ENCODE data around the gene PATL1. TPM values are rescaled to one million over a fixed set of nuclear protein-coding genes. Genes with fewer than 3 reads are reported as not detected.

PATL1 gene
- polyA plus RNA-seq (2011; rRNA removed) (36.4 and 43.9 TPM in 2 replicates), polyA minus RNA-seq (2011; rRNA and poly(A)+ RNA removed) (20.0 and 23.0 TPM in 2 replicates)

GRCh38 chr11:59668950-59669610 lies at the start of gene PATL1:
Gene PATL1 (minus strand): TSS chr11:59669037. CDS start chr11:59668895, 142 bp downstream.
- TF ChIP-seq CTCF (IDR thresholded peaks at IDR 0.05; ENCODE audit: low read depth, low read length) = no peak
- Histone ChIP-seq H3K27ac (ENCODE audit: low read depth, low read length) (peak within 1 kb of the TSS; percentile 99), H3K9me3 (ENCODE audit: control insufficient read depth, insufficient read depth, low read length) (no peaks in the 10 kb centered on the region), H3K4me3 (ENCODE audit: low read depth, low read length) (peak within 1 kb of the TSS; percentile 85), H3K27me3 (ENCODE audit: control insufficient read depth, insufficient read depth, low read length) (no peaks in the 10 kb centered on the region)
- ChIA-PET POLR2A (interaction anchor here (0.7 to 1.5 kb wide), 11 partner anchors 8 to 1334 kb away, joined by 3 to 15 read pairs (median 6); partner anchors contain the start of genes FAM111A, OSBP and STX3), CTCF (interaction anchor here (0.6 to 2.3 kb wide), 9 partner anchors 11 to 498 kb away, joined by 3 to 20 read pairs (median 5); no protein-coding TSS in a partner anchor)
- peak; percentile 95 for DNase-seq (ENCODE audit: low read depth, low spot score)

GRCh38 chr11:59716051-59716450 lies 47.2 kb upstream of the PATL1 start:
- no peak for DNase-seq (ENCODE audit: low read depth, low spot score)
- H3K4me3 ChIP-seq (ENCODE audit: low read depth, low read length) = no peak overlapping the region
- H3K27ac ChIP-seq (ENCODE audit: low read depth, low read length) = no peak overlapping the region
- CTCF ChIA-PET = no interaction called here
- POLR2A ChIA-PET = no interaction called here
- no peak for TF ChIP-seq CTCF (IDR thresholded peaks at IDR 0.05; ENCODE audit: low read depth, low read length)
- H3K27me3 ChIP-seq (ENCODE audit: control insufficient read depth, insufficient read depth, low read length) = peaks cover 2% of the 10 kb centered on the region
- no peaks in the 10 kb centered on the region for H3K9me3 ChIP-seq (ENCODE audit: control insufficient read depth, insufficient read depth, low read length)

- ChIA-PET POLR2A (no interaction called here), CTCF (no interaction called here)
- H3K27me3 ChIP-seq (ENCODE audit: control insufficient read depth, insufficient read depth, low read length) = peaks cover 2% of the 10 kb centered on the region
- no peak for DNase-seq (ENCODE audit: low read depth, low spot score)
- TF ChIP-seq CTCF (IDR thresholded peaks at IDR 0.05; ENCODE audit: low read depth, low read length) = no peak
- no peaks in the 10 kb centered on the region for H3K9me3 ChIP-seq (ENCODE audit: control insufficient read depth, insufficient read depth, low read length)
- no peak within 1 kb of the TSS for H3K27ac ChIP-seq (ENCODE audit: low read depth, low read length)
- no peak within 1 kb of the TSS for H3K4me3 ChIP-seq (ENCODE audit: low read depth, low read length)
Observed at GRCh38 chr11:59713745-59714144, 44.9 kb upstream of the PATL1 start, which contains the start of gene OR10V1. Gene OR10V1 (minus strand): TSS chr11:59713845. CDS start chr11:59713845, 0 bp downstream.

- Histone ChIP-seq H3K27me3 (ENCODE audit: control insufficient read depth, insufficient read depth, low read length) (peaks cover 2% of the 10 kb centered on the region), H3K4me3 (ENCODE audit: low read depth, low read length) (no peak overlapping the region), H3K9me3 (ENCODE audit: control insufficient read depth, insufficient read depth, low read length) (no peaks in the 10 kb centered on the region), H3K27ac (ENCODE audit: low read depth, low read length) (no peak overlapping the region)
- TF ChIP-seq CTCF (IDR thresholded peaks at IDR 0.05; ENCODE audit: low read depth, low read length) = no peak
- POLR2A ChIA-PET = interaction anchor here (0.5 kb wide), 1 partner anchor 41 kb away, joined by 9 read pairs; the partner anchor contains the start of gene PATL1
- DNase-seq (ENCODE audit: low read depth, low spot score) = no peak
- CTCF ChIA-PET = interaction anchor here (0.7 kb wide), 1 partner anchor 30 kb away, joined by 3 read pairs; no protein-coding TSS in a partner anchor
Observed at GRCh38 chr11:59710136-59710847, 41.5 kb upstream of the PATL1 start.

- Histone ChIP-seq H3K9me3 (ENCODE audit: control insufficient read depth, insufficient read depth, low read length) (no peaks in the 10 kb centered on the region), H3K4me3 (ENCODE audit: low read depth, low read length) (no peak overlapping the region), H3K27ac (ENCODE audit: low read depth, low read length) (no peak overlapping the region), H3K27me3 (ENCODE audit: control insufficient read depth, insufficient read depth, low read length) (peaks cover 2% of the 10 kb centered on the region)
- no peak for TF ChIP-seq CTCF (IDR thresholded peaks at IDR 0.05; ENCODE audit: low read depth, low read length)
- ChIA-PET POLR2A (no interaction called here), CTCF (no interaction called here)
- DNase-seq (ENCODE audit: low read depth, low spot score) = no peak
Observed at GRCh38 chr11:59708537-59708936, 39.7 kb upstream of the PATL1 start.
